Measurements from ENCODE around the gene ADGRL2. TPM values are rescaled to one million over a fixed set of nuclear protein-coding genes. Genes with fewer than 3 reads are reported as not detected.
A peak's percentile ranks its signal among the peaks of the same experiment; 100 is the strongest.

Gene ADGRL2
- polyA plus RNA-seq, 1 donor from 2014 or later, result 190 TPM

GRCh38 chr1:81811757-81812371 is 11.1 kb downstream of the ADGRL2 start:
- Histone ChIP-seq H3K9me3 (ENCODE audit: low read length) (no peaks in the 10 kb centered on the region), H3K27me3 (ENCODE audit: insufficient read depth, low read depth, low read length) (no peaks in the 10 kb centered on the region), H3K9me2 (ENCODE audit: insufficient read depth, low read length) (no peaks in the 10 kb centered on the region), H3K36me3 (ENCODE audit: insufficient read depth, low read length) (no peaks in the 10 kb centered on the region), H2AFZ (ENCODE audit: low read depth, low read length) (no peak overlapping the region), H3K4me3 (ENCODE audit: low read length) (no peak overlapping the region), H3K9ac (ENCODE audit: low read length) (no peak overlapping the region), H3K4me2 (ENCODE audit: low read length) (no peak overlapping the region), H3K79me2 (replicated peaks; ENCODE audit: insufficient read depth, low read length) (peaks cover 100% of the 10 kb centered on the region), H3K27ac (ENCODE audit: low read length) (no peak overlapping the region), H3F3A (ENCODE audit: insufficient read depth, low read length, poor library complexity, severe bottlenecking) (peaks cover 4% of the 10 kb centered on the region), H4K20me1 (ENCODE audit: insufficient read depth) (no peaks in the 10 kb centered on the region)
- no peak for TF ChIP-seq TAF1 (IDR thresholded peaks at IDR 0.05; ENCODE audit: low read depth)
- peak; percentile 55 for TF ChIP-seq SMC3 (conservative IDR thresholded peaks at IDR 0.05; ENCODE audit: poor library complexity)
- peak; percentile 54 for TF ChIP-seq CTCF (IDR thresholded peaks at IDR 0.05; ENCODE audit: poor library complexity, severe bottlenecking)
- no peak for TF ChIP-seq EZH2 (IDR thresholded peaks at IDR 0.05; ENCODE audit: borderline replicate concordance, insufficient read depth, low read length, poor library complexity, severe bottlenecking)
- peak; percentile 54 for TF ChIP-seq RAD21 (conservative IDR thresholded peaks at IDR 0.05)
- no peak for TF ChIP-seq MXI1 (conservative IDR thresholded peaks at IDR 0.05; ENCODE audit: poor library complexity, severe bottlenecking)
- no peak for TF ChIP-seq EP300 (conservative IDR thresholded peaks at IDR 0.05; ENCODE audit: poor library complexity, severe bottlenecking)
- no peak for TF ChIP-seq POLR2AphosphoS5 (IDR thresholded peaks at IDR 0.05)
- no peak for TF ChIP-seq REST (IDR thresholded peaks at IDR 0.05; ENCODE audit: borderline replicate concordance)

GRCh38 chr1:81812712-81813111 is 12.0 kb downstream of the ADGRL2 start:
- Histone ChIP-seq H3K9ac (ENCODE audit: low read length) (no peak overlapping the region), H3K4me2 (ENCODE audit: low read length) (no peak overlapping the region), H3K79me2 (replicated peaks; ENCODE audit: insufficient read depth, low read length) (peaks cover 100% of the 10 kb centered on the region)

More at GRCh38 chr1:81812712-81813111, 12.0 kb downstream of the ADGRL2 start:
- no peaks in the 10 kb centered on the region for H3K9me2 ChIP-seq (ENCODE audit: insufficient read depth, low read length)
- H3K9me3 ChIP-seq (ENCODE audit: low read length), result no peaks in the 10 kb centered on the region
- peaks cover 4% of the 10 kb centered on the region for H3F3A ChIP-seq (ENCODE audit: insufficient read depth, low read length, poor library complexity, severe bottlenecking)
- no peak overlapping the region for H3K27ac ChIP-seq (ENCODE audit: low read length)
- H4K20me1 ChIP-seq (ENCODE audit: insufficient read depth), result no peaks in the 10 kb centered on the region
- TF ChIP-seq EP300 (conservative IDR thresholded peaks at IDR 0.05; ENCODE audit: poor library complexity, severe bottlenecking), result no peak
- TF ChIP-seq EZH2 (IDR thresholded peaks at IDR 0.05; ENCODE audit: borderline replicate concordance, insufficient read depth, low read length, poor library complexity, severe bottlenecking), result no peak
- no peak overlapping the region for H3K4me3 ChIP-seq (ENCODE audit: low read length)
- H2AFZ ChIP-seq (ENCODE audit: low read depth, low read length), result no peak overlapping the region
- no peaks in the 10 kb centered on the region for H3K27me3 ChIP-seq (ENCODE audit: insufficient read depth, low read depth, low read length)
- H3K36me3 ChIP-seq (ENCODE audit: insufficient read depth, low read length), result no peaks in the 10 kb centered on the region

All from neural cell (in vitro differentiated cells).